ENCODE results near the gene PLB1. TPM values are rescaled to one million over a fixed set of nuclear protein-coding genes. Genes with fewer than 3 reads are reported as not detected.

PLB1 gene
- total RNA-seq, 4 donors from 2014 or later = 1.1 to 6.5 (median 2.3) TPM

GRCh38 chr2:28490558-28490957 is 5.3 kb upstream of the PLB1 start:
- Histone ChIP-seq H3K36me3 (no peaks in the 10 kb centered on the region), H3K27ac (no peak overlapping the region), H3K4me3 (no peak overlapping the region), H3K9me3 (no peaks in the 10 kb centered on the region), H3K27me3 (peaks cover 0 to 5% (median 0%) of the 10 kb centered on the region in 4 donors), H3K4me1 (no peaks in the 10 kb centered on the region)
- intact Hi-C loops (cut with DNase I) = no loop called here
- 72 to 76% methylated on average over 5 to 7 of the region's 7 CpGs for WGBS, 2 donors
- no peak for DNase-seq
- TF ChIP-seq, protein P1, sequence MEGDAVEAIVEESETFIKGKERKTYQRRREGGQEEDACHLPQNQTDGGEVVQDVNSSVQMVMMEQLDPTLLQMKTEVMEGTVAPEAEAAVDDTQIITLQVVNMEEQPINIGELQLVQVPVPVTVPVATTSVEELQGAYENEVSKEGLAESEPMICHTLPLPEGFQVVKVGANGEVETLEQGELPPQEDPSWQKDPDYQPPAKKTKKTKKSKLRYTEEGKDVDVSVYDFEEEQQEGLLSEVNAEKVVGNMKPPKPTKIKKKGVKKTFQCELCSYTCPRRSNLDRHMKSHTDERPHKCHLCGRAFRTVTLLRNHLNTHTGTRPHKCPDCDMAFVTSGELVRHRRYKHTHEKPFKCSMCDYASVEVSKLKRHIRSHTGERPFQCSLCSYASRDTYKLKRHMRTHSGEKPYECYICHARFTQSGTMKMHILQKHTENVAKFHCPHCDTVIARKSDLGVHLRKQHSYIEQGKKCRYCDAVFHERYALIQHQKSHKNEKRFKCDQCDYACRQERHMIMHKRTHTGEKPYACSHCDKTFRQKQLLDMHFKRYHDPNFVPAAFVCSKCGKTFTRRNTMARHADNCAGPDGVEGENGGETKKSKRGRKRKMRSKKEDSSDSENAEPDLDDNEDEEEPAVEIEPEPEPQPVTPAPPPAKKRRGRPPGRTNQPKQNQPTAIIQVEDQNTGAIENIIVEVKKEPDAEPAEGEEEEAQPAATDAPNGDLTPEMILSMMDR (IDR thresholded peaks at IDR 0.05) = no peak
- no peak for TF ChIP-seq POLR2A (IDR thresholded peaks at IDR 0.05)

GRCh38 chr2:28492282-28492681 is 3.6 kb upstream of the PLB1 start:
- no peak overlapping the region for H3K27ac ChIP-seq
- no peaks in the 10 kb centered on the region for H3K4me1 ChIP-seq
- H3K36me3 ChIP-seq = no peaks in the 10 kb centered on the region
- DNase-seq = no peak
- no peak overlapping the region for H3K4me3 ChIP-seq
- intact Hi-C loops (cut with DNase I) = no loop called here
- WGBS, 2 donors = 20% methylated on average over 1 of the region's 1 CpG; no CpG with 5 or more reads in 1 of the 2 donors
- TF ChIP-seq POLR2A (IDR thresholded peaks at IDR 0.05) = no peak
- TF ChIP-seq, protein P1 (IDR thresholded peaks at IDR 0.05) = no peak
- H3K27me3 ChIP-seq = peaks cover 0 to 6% (median 0%) of the 10 kb centered on the region in 4 donors
- no peaks in the 10 kb centered on the region for H3K9me3 ChIP-seq

GRCh38 chr2:28493636-28494035 is 2.2 kb upstream of the PLB1 start:
- no peak overlapping the region for H3K27ac ChIP-seq
- H3K4me1 ChIP-seq = no peaks in the 10 kb centered on the region
- DNase-seq = no peak
- intact Hi-C loops (cut with DNase I) = no loop called here
- no peak overlapping the region for H3K4me3 ChIP-seq
- peaks cover 0 to 6% (median 0%) of the 10 kb centered on the region in 4 donors for H3K27me3 ChIP-seq
- no peaks in the 10 kb centered on the region for H3K9me3 ChIP-seq
- WGBS, 2 donors = 91 to 95% methylated on average over 6 of the region's 6 CpGs
- no peaks in the 10 kb centered on the region for H3K36me3 ChIP-seq
- TF ChIP-seq, protein P1 (IDR thresholded peaks at IDR 0.05) = no peak
- TF ChIP-seq POLR2A (IDR thresholded peaks at IDR 0.05) = no peak

- no peak for DNase-seq
- intact Hi-C loops (cut with DNase I) = no loop called here
- Histone ChIP-seq H3K4me3 (no peak overlapping the region), H3K9me3 (no peaks in the 10 kb centered on the region), H3K4me1 (no peaks in the 10 kb centered on the region), H3K27ac (no peak overlapping the region), H3K27me3 (peaks cover 0 to 6% (median 0%) of the 10 kb centered on the region in 4 donors), H3K36me3 (no peaks in the 10 kb centered on the region)
- no peak for TF ChIP-seq POLR2A (IDR thresholded peaks at IDR 0.05)
- TF ChIP-seq, protein P1 (IDR thresholded peaks at IDR 0.05) = no peak
- WGBS, 2 donors = 57 to 65% methylated on average over 4 of the region's 4 CpGs
Measured at GRCh38 chr2:28496781-28497180, 921 bp downstream of the PLB1 start.

- H3K9me3 ChIP-seq = no peaks in the 10 kb centered on the region
- no peak for DNase-seq
- no peaks in the 10 kb centered on the region for H3K4me1 ChIP-seq
- TF ChIP-seq, protein P1 (IDR thresholded peaks at IDR 0.05) = no peak
- TF ChIP-seq POLR2A (IDR thresholded peaks at IDR 0.05) = no peak
- no peaks in the 10 kb centered on the region for H3K36me3 ChIP-seq
- no peak overlapping the region for H3K27ac ChIP-seq
- 84 to 93% methylated on average over 3 of the region's 3 CpGs for WGBS, 2 donors
- peaks cover 0 to 6% (median 0%) of the 10 kb centered on the region in 4 donors for H3K27me3 ChIP-seq
- intact Hi-C loops (cut with DNase I) = no loop called here
- no peak overlapping the region for H3K4me3 ChIP-seq
Measured at GRCh38 chr2:28497206-28497605, 1.3 kb downstream of the PLB1 start.

All from esophagus squamous epithelium (tissue), 5 donors.